Measurements from ENCODE around the gene DOCK2. TPM values are rescaled to one million over a fixed set of nuclear protein-coding genes. Genes with fewer than 3 reads are reported as not detected.

DOCK2 gene
- total and polyA plus RNA-seq, 2 donors (not counting 1 experiment from before 2014, with no cell fraction given): 1.1 to 8.9 TPM

DNA sequence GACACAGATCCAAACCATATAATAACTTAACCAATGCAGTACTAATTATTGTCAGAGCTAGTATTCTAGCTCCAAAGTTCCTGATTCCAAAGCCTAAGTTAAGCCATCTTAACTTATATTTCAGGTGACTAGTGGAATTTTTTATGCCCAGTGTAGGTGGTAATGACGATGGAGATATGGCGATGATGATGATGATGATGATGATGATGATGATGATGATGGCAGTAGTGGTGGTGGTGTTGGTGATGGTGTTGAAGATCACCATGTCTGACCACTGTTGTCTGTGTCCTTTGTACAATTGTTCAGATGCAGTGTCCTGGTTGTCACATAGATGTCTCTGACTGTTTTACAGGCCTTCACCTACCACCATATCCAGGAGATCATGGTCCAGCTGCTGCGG lies 203.3 kb downstream of the DOCK2 start:
- Histone ChIP-seq H3K4me3 (replicated peaks in 1 of 4; ENCODE audit: control extremely low read depth in 1 of 4, insufficient read depth in 1 of 4, low read depth in 3 of 4, low read length in 4 of 4) (no peak overlapping the region), H3K27me3 (ENCODE audit: control insufficient read depth, insufficient read depth, low read length) (no peaks in the 10 kb centered on the region), H3K9ac (ENCODE audit: insufficient read depth, low read length) (no peak overlapping the region), H3K9me3 (ENCODE audit: control insufficient read depth, insufficient read depth, low read depth, low read length) (no peaks in the 10 kb centered on the region), H2AFZ (ENCODE audit: low read length) (no peak overlapping the region), H3K79me2 (ENCODE audit: control insufficient read depth, insufficient read depth, low read length) (no peaks in the 10 kb centered on the region), H3K4me1 (ENCODE audit: control insufficient read depth, extremely low read depth, insufficient read depth, low read length) (no peaks in the 10 kb centered on the region), H3K4me2 (ENCODE audit: extremely low read depth, insufficient read depth, low read length) (no peak overlapping the region), H3K36me3 (ENCODE audit: control insufficient read depth, insufficient read depth, low read length) (no peaks in the 10 kb centered on the region), H4K20me1 (ENCODE audit: control insufficient read depth, extremely low read depth, insufficient read depth, low read length) (no peaks in the 10 kb centered on the region), H3K27ac (ENCODE audit: insufficient read depth, low read length) (no peak overlapping the region)
- no peak for DNase-seq (ENCODE audit: low read depth in 2 of 2)
- TF ChIP-seq, protein P1, sequence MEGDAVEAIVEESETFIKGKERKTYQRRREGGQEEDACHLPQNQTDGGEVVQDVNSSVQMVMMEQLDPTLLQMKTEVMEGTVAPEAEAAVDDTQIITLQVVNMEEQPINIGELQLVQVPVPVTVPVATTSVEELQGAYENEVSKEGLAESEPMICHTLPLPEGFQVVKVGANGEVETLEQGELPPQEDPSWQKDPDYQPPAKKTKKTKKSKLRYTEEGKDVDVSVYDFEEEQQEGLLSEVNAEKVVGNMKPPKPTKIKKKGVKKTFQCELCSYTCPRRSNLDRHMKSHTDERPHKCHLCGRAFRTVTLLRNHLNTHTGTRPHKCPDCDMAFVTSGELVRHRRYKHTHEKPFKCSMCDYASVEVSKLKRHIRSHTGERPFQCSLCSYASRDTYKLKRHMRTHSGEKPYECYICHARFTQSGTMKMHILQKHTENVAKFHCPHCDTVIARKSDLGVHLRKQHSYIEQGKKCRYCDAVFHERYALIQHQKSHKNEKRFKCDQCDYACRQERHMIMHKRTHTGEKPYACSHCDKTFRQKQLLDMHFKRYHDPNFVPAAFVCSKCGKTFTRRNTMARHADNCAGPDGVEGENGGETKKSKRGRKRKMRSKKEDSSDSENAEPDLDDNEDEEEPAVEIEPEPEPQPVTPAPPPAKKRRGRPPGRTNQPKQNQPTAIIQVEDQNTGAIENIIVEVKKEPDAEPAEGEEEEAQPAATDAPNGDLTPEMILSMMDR (conservative IDR thresholded peaks at IDR 0.05 in 1 of 2, IDR thresholded peaks at IDR 0.05 in 1 of 2; ENCODE audit: low read depth in 1 of 2, low read length in 2 of 2): no peak
- no peak for TF ChIP-seq EZH2 (IDR thresholded peaks at IDR 0.05; ENCODE audit: low read length, missing control alignments)

DNA sequence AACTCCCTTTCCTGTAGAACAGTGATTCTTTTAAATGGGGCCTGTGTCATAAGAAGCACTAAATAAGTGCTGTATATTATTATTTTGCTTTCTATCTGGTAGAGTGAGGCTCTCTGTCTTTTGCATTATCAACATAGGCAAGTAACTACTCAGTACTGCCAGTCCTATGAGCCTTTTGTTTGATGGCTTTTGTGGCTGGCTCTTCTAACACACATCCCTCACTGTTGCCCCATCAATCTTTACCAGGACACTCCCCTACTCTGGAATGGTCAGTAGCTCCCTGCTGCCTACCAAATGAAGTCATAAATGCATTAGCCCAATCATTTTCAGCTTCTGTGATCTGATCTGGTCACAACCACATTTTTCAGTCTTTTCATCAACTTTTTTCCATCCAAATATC lies 205.6 kb downstream of the DOCK2 start:
- no peak overlapping the region for H2AFZ ChIP-seq (ENCODE audit: low read length)
- no peak for TF ChIP-seq EZH2 (IDR thresholded peaks at IDR 0.05; ENCODE audit: low read length, missing control alignments)
- TF ChIP-seq, protein P1 (conservative IDR thresholded peaks at IDR 0.05 in 1 of 2, IDR thresholded peaks at IDR 0.05 in 1 of 2; ENCODE audit: low read depth in 1 of 2, low read length in 2 of 2): no peak
- no peaks in the 10 kb centered on the region for H4K20me1 ChIP-seq (ENCODE audit: control insufficient read depth, extremely low read depth, insufficient read depth, low read length)
- DNase-seq (ENCODE audit: low read depth in 2 of 2): no peak
- no peaks in the 10 kb centered on the region for H3K4me1 ChIP-seq (ENCODE audit: control insufficient read depth, extremely low read depth, insufficient read depth, low read length)
- no peak overlapping the region for H3K27ac ChIP-seq (ENCODE audit: insufficient read depth, low read length)
- H3K27me3 ChIP-seq (ENCODE audit: control insufficient read depth, insufficient read depth, low read length): no peaks in the 10 kb centered on the region
- no peaks in the 10 kb centered on the region for H3K36me3 ChIP-seq (ENCODE audit: control insufficient read depth, insufficient read depth, low read length)
- H3K4me3 ChIP-seq (replicated peaks in 1 of 4; ENCODE audit: control extremely low read depth in 1 of 4, insufficient read depth in 1 of 4, low read depth in 3 of 4, low read length in 4 of 4): no peak overlapping the region
- H3K9me3 ChIP-seq (ENCODE audit: control insufficient read depth, insufficient read depth, low read depth, low read length): no peaks in the 10 kb centered on the region
- H3K4me2 ChIP-seq (ENCODE audit: extremely low read depth, insufficient read depth, low read length): no peak overlapping the region
- no peak overlapping the region for H3K9ac ChIP-seq (ENCODE audit: insufficient read depth, low read length)
- H3K79me2 ChIP-seq (ENCODE audit: control insufficient read depth, insufficient read depth, low read length): no peaks in the 10 kb centered on the region

DNA sequence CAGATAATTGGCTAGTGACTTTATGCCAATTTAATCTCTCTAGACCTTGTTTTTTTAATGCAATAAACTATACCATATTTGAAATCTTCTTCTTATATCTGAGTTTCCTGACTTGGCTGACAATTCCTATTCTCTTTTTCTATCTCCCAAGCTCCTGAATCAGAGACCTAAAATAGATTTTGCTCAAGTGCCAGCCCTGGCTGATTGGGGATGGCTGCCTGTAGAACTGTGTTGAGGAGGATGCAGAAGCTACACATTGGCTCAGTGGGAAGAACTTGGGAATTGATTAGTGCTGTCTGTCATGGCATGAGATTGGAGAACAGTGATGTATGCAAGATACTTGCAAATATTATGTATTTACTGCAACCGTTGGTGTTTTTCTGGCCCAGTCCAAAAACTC lies 210.4 kb downstream of the DOCK2 start:
- Histone ChIP-seq H3K9ac (ENCODE audit: insufficient read depth, low read length) (no peak overlapping the region), H3K27me3 (ENCODE audit: control insufficient read depth, insufficient read depth, low read length) (no peaks in the 10 kb centered on the region), H4K20me1 (ENCODE audit: control insufficient read depth, extremely low read depth, insufficient read depth, low read length) (no peaks in the 10 kb centered on the region), H3K4me1 (ENCODE audit: control insufficient read depth, extremely low read depth, insufficient read depth, low read length) (no peaks in the 10 kb centered on the region), H3K27ac (ENCODE audit: insufficient read depth, low read length) (no peak overlapping the region), H2AFZ (ENCODE audit: low read length) (no peak overlapping the region), H3K9me3 (ENCODE audit: control insufficient read depth, insufficient read depth, low read depth, low read length) (no peaks in the 10 kb centered on the region), H3K79me2 (ENCODE audit: control insufficient read depth, insufficient read depth, low read length) (no peaks in the 10 kb centered on the region), H3K4me3 (replicated peaks in 1 of 4; ENCODE audit: control extremely low read depth in 1 of 4, insufficient read depth in 1 of 4, low read depth in 3 of 4, low read length in 4 of 4) (no peak overlapping the region), H3K36me3 (ENCODE audit: control insufficient read depth, insufficient read depth, low read length) (no peaks in the 10 kb centered on the region), H3K4me2 (ENCODE audit: extremely low read depth, insufficient read depth, low read length) (no peak overlapping the region)
- TF ChIP-seq EZH2 (IDR thresholded peaks at IDR 0.05; ENCODE audit: low read length, missing control alignments): no peak
- TF ChIP-seq, protein P1 (conservative IDR thresholded peaks at IDR 0.05 in 1 of 2, IDR thresholded peaks at IDR 0.05 in 1 of 2; ENCODE audit: low read depth in 1 of 2, low read length in 2 of 2): no peak
- DNase-seq (ENCODE audit: low read depth in 2 of 2): peak in 1 of 2 donors; percentile 25

All from fibroblast of lung (primary cell).